ENCODE results near the gene EIF2S3. TPM values are rescaled to one million over a fixed set of nuclear protein-coding genes. Genes with fewer than 3 reads are reported as not detected.

Gene EIF2S3
- total and polyA plus RNA-seq, 2 experiments from 2014 or later = 70.4 to 347 TPM

DNA sequence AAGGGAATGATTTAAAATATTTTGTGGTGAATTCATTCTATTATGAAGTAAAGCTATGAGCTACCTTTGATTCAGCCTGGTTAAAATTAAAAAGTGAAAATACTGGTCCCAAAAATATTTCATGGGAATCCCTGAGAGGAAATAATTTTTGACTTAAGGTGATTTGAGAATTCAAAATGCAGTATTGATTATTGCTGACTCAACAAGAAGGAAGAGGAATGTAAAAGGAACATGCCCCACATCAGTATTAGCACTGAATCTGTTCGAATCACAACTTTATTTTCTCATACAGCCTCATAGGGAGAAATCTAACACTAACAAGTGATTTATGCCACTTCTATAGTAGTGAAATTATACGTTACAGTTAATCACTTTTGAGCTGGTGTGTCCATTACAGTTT lies 27.7 kb downstream of the EIF2S3 start:
- no peak overlapping the region for H3K4me3 ChIP-seq
- H3K9me2 ChIP-seq (replicated peaks; ENCODE audit: insufficient read depth) = no peaks in the 10 kb centered on the region
- TF ChIP-seq EZH2phosphoT487 (IDR thresholded peaks at IDR 0.05; ENCODE audit: low read depth, severe bottlenecking, unreplicated experiment) = no peak
- TF ChIP-seq EZH2 (IDR thresholded peaks at IDR 0.05; ENCODE audit: borderline replicate concordance) = no peak
- TF ChIP-seq CTCF (IDR thresholded peaks at IDR 0.05; ENCODE audit: poor library complexity) = no peak
- 86% methylated on average over 2 of the region's 2 CpGs for WGBS (ENCODE audit: low lambda C conversion rate, missing lambda C conversion rate)
- no peak overlapping the region for H2AFZ ChIP-seq
- no peak for DNase-seq (ENCODE audit: low spot score)
- no peaks in the 10 kb centered on the region for H3K9me3 ChIP-seq (ENCODE audit: low read depth)
- H3K27me3 ChIP-seq = no peaks in the 10 kb centered on the region
- H3K4me1 ChIP-seq (ENCODE audit: insufficient read depth) = peaks cover 5% of the 10 kb centered on the region
- H3K36me3 ChIP-seq (replicated peaks; ENCODE audit: insufficient read depth, low read depth) = no peaks in the 10 kb centered on the region
- no peaks in the 10 kb centered on the region for H4K20me1 ChIP-seq (ENCODE audit: insufficient read depth, poor library complexity, severe bottlenecking)
- H3K79me2 ChIP-seq = no peaks in the 10 kb centered on the region
- H3K27ac ChIP-seq = no peak overlapping the region
- no peak overlapping the region for H3K4me2 ChIP-seq

- WGBS (ENCODE audit: low lambda C conversion rate, missing lambda C conversion rate) = 79% methylated on average over 6 of the region's 6 CpGs
- Histone ChIP-seq H3K9me3 (ENCODE audit: low read depth) (no peaks in the 10 kb centered on the region), H3K4me3 (no peak overlapping the region), H3K27ac (no peak overlapping the region), H3K79me2 (no peaks in the 10 kb centered on the region), H3K4me2 (no peak overlapping the region), H3K4me1 (ENCODE audit: insufficient read depth) (peaks cover 5% of the 10 kb centered on the region), H4K20me1 (ENCODE audit: insufficient read depth, poor library complexity, severe bottlenecking) (no peaks in the 10 kb centered on the region), H3K9me2 (replicated peaks; ENCODE audit: insufficient read depth) (no peaks in the 10 kb centered on the region), H3K36me3 (replicated peaks; ENCODE audit: insufficient read depth, low read depth) (no peaks in the 10 kb centered on the region), H3K27me3 (no peaks in the 10 kb centered on the region), H2AFZ (no peak overlapping the region)
- DNase-seq (ENCODE audit: low spot score) = no peak
- TF ChIP-seq EZH2phosphoT487 (IDR thresholded peaks at IDR 0.05; ENCODE audit: low read depth, severe bottlenecking, unreplicated experiment) (no peak), CTCF (IDR thresholded peaks at IDR 0.05; ENCODE audit: poor library complexity) (no peak), EZH2 (IDR thresholded peaks at IDR 0.05; ENCODE audit: borderline replicate concordance) (no peak)
Observed at GRCh38 chrX:24085101-24085500, 30.3 kb downstream of the EIF2S3 start.

DNA sequence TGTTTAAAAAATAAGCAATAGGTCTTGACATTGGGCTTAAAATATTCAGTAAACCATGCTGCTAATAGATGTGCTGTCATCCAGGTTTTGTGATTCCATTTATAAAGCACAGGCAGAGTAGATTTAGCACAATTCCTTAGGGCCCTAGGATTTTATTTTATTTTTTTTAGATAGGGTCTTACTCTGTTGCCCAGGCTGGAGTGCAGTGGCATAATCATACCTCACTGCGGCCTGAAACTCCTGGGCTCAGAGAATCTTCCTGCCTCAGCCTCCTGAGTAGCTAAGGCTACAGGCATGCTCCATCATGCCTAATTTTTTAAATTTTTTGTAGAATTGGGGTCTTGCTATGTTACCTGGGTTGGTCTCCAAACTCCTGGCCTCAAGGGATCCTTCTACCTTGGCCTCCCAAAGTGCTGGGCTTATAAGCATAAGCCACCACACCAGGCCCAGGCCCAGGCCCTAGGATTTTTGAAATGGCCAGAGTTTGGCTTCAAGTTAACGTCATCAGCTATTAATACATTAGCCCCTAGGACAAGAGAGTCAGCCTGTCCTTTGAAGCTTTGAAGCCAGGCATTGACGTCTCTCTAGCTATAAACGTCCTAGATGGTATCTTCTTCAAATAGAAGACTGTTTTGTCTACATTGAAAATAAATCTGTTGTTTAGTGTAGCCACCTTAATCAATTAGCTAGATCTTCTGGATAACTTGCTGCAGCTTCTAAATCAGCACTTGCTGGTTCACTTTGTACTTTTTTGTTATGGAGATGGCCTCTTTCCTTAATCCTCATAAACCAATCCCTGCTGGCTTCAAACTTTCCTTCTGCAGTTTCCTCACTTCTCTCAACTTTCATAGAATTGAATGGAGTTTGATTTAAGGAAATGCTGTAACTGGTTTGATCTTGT lies 35.8 kb downstream of the EIF2S3 start:
- Histone ChIP-seq H3K27me3 (no peaks in the 10 kb centered on the region), H3K4me3 (no peak overlapping the region), H3K4me1 (ENCODE audit: insufficient read depth) (no peaks in the 10 kb centered on the region), H4K20me1 (ENCODE audit: insufficient read depth, poor library complexity, severe bottlenecking) (no peaks in the 10 kb centered on the region), H3K36me3 (replicated peaks; ENCODE audit: insufficient read depth, low read depth) (no peaks in the 10 kb centered on the region), H2AFZ (no peak overlapping the region), H3K4me2 (no peak overlapping the region), H3K9me3 (ENCODE audit: low read depth) (no peaks in the 10 kb centered on the region), H3K27ac (peak overlapping the region; percentile 6), H3K79me2 (no peaks in the 10 kb centered on the region), H3K9me2 (replicated peaks; ENCODE audit: insufficient read depth) (no peaks in the 10 kb centered on the region)
- TF ChIP-seq EZH2phosphoT487 (IDR thresholded peaks at IDR 0.05; ENCODE audit: low read depth, severe bottlenecking, unreplicated experiment) (no peak), EZH2 (IDR thresholded peaks at IDR 0.05; ENCODE audit: borderline replicate concordance) (no peak), CTCF (IDR thresholded peaks at IDR 0.05; ENCODE audit: poor library complexity) (no peak)
- no peak for DNase-seq (ENCODE audit: low spot score)
- 45% methylated on average over 4 of the region's 4 CpGs for WGBS (ENCODE audit: low lambda C conversion rate, missing lambda C conversion rate)
